Activated T-helper 9 cell treated with anti-CD3 and anti-CD28 coated beads, Interleukin-2, amount 50 U/mL, for 16 hours (primary cell): ENCODE data around the gene ACOT7.
"Not testable (repeated sequence)": the region's sequence is repeated elsewhere in the genome, so short reads cannot be mapped to it uniquely, and the experiment has no call there.

Experiments
- DNase-seq: peaks from one replicate; pipeline ENCODE4 v3.0.0-alpha.2; 2020; ENCODE audit warnings: low read depth

Gene ACOT7

DNA sequence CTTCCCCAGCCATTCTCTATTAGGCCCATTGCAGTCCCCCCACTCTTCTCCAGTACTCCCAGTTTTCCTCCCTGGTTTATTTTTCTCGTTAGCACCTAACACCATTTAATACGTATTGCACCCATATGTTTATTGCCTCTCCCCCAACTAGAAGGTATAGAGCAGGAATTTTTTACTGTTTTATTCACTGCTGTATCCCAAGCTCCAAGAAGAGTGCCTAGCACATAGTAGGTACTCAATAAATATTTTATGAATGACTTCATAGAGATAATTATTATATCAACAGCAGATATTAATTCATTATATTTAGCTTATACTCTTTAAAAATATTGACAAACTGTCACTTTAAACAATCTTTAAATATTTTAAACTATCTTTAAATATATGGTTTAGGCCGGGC is 5.7 kb upstream of the ACOT7 start:
- no peak for DNase-seq

DNA sequence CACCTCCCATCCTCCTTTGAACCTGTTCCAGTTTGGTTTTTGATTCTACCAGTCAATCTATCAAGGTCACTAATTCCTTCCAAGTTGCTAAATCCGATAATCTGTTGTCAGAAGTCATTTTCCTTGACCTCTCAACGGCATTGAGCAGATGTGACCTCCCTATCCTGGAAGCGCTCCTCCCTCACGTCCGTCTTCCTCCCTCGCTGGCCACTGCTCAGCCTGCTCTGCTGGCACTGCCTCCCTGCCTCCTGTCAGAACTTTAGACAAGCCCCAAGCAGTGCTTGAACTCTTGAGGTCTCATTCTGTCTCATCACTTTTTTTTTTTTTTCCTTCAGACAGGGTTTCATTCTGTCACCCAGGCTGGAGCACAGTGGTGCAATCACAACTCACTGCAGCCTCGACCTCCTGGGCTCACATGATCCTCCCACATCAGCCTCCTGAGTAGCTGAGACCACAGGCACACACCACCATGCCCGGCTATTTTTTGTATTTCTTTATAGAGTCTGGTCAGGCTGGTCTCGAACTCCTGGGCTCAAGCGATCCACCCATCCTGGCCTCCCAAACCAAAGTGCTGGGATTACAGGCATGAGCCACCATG is 4.4 kb upstream of the ACOT7 start:
- DNase-seq = no peak

DNA sequence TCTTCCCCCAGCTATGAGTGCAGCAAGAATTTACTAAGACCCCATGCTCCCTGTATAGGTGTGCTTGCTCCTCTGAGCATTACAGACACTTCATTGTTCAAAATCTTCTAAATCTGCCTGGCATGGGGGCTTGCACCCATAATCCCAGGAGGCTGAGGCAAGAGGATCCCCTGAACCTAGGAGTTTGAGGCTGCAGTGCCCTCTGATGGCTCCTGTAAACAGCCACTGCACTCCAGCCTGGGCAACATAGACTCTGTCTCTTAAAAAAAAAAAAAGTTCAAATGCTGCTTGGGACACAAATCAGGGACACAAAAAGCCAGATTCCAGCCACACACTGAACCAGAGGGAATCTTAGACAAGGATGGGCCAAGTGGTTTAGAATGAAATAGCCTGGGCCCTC is 3.4 kb upstream of the ACOT7 start:
- DNase-seq = no peak

- not testable (repeated sequence) for DNase-seq
These were observed 2.2 kb upstream of the ACOT7 start for GRCh38 chr1:6395781-6396244.

- not testable (repeated sequence) for DNase-seq
These were observed 1.6 kb upstream of the ACOT7 start for GRCh38 chr1:6395130-6395529.

- no peak for DNase-seq
These were observed 663 bp downstream of the ACOT7 start for GRCh38 chr1:6392809-6393399.

DNA sequence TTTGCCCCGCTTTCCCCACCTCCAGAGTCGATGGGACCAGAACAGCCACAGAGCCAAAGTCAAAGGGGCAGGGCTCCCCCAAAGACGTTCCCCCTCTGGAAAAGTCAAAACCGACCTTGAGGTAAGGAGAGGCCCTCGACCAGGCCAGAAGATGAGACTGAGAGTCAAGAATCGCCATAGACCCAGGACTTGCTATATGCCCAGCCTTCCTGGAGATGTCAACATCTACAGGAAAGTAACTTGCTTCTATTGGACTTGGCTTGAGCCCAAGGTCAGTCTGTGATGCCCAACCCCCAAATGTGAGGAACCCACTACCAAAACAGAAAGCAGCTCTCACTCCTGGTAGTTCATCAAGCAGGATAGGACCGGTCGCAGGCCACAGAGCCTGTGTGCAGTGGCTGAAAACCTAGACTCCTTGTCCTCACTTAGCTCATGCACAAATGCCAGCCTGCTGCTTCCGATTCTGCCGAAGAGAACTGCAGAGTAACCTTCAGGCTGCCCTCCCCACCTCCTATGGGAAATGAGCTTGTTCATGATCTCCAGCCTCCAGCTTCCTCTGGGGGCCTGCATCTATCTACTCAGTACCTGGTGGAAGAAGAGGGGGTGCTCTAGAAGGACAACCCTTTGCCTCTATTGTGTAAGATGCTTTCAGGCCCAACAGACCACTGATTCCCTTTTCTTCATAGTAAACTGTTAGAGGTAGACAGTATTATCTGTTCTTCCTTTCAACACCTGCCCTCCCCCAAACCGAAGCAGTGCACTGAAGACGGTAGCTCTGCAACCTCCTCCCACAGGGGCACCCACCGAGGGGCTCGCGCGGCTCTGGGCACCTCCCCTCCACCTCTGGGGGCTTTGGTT is 1.4 kb downstream of the ACOT7 start:
- DNase-seq = no peak

DNA sequence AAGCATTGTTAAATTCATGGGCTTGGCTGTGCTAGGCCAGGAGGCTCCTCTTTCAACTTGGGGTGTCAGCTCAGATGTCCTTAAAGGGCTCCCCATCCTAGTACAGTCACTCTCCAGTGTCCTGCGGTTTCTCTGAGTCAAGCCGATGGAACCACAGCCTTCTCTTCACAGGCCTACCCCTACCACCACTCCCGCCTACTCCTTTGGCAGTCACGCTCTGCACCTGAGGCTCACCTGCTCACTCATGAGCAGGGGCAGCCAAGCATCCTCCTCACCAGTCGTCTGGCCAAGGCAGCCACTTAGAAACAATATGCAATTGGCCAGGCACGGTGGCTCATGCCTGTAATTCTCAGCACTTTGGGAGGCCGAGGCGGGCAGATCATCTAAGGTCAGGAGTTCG is 3.6 kb downstream of the ACOT7 start:
- no peak for DNase-seq

GRCh38 chr1:6386371-6386949 is 7.1 kb downstream of the ACOT7 start:
- no peak for DNase-seq

DNA sequence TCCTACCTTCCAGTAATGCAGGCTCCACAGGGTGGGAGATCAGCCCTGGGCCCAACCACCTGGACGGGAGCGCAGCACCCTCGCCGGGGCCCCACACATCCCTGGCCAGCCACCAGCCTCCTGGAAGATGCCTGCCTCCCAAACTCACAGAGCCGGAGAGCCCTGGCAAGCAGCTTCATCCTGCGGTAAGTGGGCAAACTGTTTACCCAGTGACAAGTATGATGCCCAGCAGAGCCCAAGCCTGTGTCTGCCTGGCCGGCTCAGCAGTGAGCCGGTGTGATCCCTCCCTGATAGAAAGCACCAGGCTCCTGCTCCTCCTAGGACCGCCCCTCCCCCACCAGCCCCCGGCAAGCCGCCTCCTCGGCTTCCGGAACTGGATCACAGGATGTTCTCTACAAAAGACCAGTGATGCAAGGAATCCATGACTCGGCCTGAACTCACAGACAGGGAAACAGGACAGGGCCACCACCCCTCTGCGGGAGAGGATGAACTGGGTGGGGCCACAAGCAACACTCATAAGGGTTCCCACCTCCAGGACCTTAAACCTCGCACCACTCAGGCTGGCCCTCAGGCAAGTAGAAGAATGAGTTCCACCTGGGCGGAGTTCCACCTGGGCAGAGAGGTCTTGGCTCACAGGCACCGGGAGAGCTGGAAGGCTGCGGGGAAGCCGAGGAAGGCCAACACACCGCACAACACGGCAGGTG is 7.9 kb downstream of the ACOT7 start:
- DNase-seq = no peak

GRCh38 chr1:6384962-6385361 is 8.6 kb downstream of the ACOT7 start:
- no peak for DNase-seq

- no peak for DNase-seq
These were observed 9.4 kb downstream of the ACOT7 start for GRCh38 chr1:6384135-6384534.

DNA sequence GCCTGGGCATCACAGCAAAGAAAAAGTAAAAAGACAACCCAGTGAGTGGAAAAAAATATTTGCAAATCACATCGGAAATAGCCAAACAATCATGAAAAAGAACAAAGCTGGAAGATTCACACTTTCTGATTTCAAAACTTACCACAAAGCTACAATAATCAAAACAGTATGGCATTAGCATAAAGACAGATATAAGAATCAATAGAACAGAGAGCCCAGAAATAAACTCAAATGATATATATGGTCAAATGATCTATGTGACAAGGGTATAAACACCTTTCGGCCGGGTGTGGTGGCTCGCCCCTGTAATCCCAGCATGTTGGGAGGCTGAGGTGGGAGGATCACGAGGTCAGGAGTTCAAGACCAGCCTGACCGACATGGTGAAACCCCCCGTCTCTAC is 13.5 kb downstream of the ACOT7 start:
- DNase-seq = no peak

- no peak for DNase-seq
These were observed 15.3 kb downstream of the ACOT7 start for GRCh38 chr1:6378096-6378746.

DNA sequence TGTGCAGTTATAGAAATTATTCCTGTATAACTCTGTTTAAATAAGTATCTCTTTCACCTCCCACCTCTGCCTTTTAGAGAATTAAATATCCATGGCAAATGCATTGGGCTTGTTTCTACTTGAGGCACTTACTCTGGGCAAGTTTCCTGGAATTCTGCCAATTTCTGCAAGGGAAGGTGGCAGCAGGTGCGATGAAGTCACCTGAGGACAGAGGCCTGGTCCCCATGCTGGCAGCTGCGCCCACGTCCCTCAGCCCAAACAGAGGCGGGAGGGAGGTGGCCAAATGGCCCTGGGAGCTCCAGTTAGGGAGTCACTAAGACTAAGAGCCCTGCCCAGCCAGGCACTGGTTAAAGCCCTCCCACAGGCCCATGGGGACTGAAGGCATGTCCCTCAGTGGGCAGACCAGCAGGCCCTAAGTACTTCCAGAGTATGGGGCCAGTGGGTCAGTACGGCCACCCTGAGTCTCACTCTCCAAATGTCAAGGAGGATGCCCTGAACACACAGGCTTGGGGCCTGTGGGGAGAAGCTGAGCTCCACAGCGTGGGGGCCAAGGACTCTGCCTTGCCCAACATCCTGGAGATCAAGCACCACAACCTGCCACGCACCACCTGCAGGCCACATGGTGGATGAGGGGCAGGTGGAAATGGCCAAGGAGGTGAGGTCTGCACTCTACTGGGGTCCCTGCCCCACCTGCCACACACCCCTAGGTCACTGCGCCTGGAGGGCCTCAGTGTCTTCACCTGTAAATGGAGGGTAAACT is 19.4 kb downstream of the ACOT7 start:
- DNase-seq = no peak

DNA sequence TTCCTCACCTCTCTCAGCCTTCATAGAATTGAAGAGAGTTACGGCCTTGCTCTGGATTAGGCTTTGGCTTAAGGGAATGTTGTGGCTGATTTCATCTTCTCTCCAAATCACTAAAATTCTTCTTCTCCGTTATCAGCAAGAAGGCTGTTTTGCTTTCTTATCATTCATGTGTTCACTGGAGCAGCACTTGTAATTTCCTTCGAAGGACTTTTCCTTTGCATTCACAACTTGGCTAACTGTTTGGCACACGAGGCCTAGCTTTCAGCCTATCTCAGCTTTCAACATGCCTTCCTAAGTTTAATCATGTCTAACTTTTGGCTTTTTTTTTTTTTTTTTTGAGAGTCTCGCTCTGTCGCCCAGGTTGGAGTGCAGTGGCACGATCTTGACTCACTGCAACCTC is 21.3 kb downstream of the ACOT7 start:
- DNase-seq = not testable (repeated sequence)

DNA sequence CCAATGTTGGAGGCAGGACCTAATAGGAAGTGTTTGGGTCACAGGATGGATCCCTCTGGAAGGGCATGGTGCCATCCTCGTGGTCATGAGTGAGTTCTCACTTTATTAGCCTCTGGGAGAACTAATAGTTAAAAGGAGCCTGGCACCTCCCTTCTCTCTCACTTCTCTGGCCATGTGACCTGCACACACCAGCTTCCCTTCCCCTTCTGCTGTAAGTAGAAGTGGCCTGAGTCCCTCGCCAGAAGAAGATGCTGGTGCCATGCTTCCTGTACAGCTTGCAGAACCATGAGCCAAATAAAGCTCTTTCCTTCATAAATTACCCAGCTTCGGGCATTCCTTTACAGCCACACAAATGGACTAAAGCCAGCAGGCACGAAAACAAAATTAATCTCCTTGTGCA is 23.6 kb downstream of the ACOT7 start:
- DNase-seq = no peak

DNA sequence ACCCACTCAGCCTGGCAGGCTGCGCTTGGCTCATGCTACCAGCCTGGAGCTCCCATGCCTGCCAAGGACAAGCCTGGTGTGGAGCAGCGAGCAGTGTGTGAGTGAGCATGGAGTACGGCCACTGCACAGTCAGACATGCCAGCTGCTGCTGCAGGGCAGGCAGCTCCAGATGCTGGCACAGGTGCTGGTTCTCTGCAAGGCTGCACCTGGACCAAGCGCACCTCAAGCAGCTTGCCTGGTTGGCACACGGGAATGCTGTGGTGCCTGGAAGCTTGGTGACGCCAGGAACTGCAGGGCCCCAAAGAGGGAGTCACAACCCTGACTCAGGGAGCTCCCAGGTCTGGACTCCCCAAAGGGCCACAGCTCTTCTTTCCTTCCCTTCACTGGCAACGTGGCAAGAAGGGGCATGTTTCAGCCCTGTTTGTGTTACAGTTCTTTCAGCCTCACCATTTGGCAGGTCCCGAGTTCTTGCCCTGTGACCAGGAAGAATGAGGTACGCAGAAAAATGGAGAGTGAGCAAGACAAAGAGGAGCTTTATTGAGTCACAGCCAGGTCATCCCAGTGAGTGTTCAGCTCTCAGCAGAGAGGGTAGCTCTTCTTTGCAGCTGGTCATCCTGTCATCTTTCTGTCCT is 26.1 kb downstream of the ACOT7 start:
- DNase-seq = no peak

DNA sequence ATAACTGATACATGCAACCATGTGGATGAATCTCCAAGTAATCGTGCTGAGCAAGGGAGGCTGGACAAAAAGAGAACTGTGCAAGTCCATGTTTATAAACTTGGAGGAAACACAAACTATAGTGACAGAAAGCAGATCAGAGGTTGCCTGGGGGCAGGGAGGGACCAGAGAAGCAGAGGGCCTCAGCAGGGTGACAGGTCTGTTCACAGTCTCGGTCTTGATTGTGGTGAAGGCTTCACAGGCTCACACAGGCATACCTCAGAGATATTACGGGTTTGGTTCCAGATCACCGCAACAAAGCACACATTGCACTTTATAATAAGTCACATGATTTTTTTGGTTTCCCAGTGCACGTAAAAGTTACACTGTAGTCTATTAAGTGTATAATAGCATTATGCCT is 28.5 kb downstream of the ACOT7 start:
- no peak for DNase-seq

DNA sequence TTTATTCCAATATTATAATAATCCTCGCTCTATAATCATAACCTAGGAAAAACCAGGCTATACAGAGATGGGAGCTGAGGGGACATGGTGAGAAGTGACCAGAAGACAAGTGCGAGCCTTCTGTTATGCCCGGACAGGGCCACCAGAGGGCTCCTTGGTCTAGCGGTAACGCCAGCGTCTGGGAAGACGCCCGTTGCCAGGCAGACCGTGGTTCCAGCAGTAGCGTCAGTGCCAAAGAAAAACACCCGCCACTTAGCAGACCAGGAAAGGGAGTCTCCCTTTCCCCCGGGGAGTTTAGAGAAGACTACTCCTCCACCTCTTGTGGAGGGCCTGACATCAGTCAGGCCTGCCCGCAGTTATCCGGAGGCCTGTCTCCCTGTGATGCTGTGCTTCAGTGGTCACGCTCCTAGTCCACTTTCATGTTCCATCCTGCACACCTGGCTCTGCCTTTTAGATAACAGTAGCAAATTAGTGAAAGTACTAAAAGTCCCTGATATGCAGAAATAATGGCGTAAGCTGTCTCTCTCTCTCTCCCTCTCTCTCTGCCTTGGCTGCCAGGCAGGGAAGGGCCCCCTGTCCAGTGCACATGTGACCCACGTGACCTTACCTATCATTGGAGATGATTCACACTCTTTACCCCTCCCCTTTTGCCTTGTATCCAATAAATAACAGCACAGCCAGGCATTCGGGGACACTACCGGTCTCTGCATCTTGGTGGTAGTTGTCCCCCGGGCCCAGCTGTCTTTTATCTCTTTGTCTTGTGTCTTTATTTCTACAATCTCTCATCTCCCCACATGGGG is 30.3 kb downstream of the ACOT7 start:
- not testable (repeated sequence) for DNase-seq
